Mesenchymal stem cell (in vitro differentiated cells and primary cell): Measurements from ENCODE around the gene USP50.
"Not testable (repeated sequence)": the region's sequence is repeated elsewhere in the genome, so short reads cannot be mapped to it uniquely, and the experiment has no call there.

Experiments
- DNase-seq: peaks from one replicate; pipeline ENCODE4 v3.0.0-alpha.2; 2013
- H2AFZ ChIP-seq: one replicate; pipeline ENCODE4 v1.6.1; 2013; ENCODE audit warnings: low read depth, mild to moderate bottlenecking, control low read depth, inconsistent platforms, low read length, moderate library complexity
- H2AK5ac ChIP-seq: 2 replicates; pipeline ENCODE4 v1.6.1; 2013; ENCODE audit warnings: low read length, moderate library complexity, mild to moderate bottlenecking, inconsistent platforms; ENCODE audit not compliant: severe bottlenecking
- H2BK120ac ChIP-seq: one replicate; pipeline ENCODE4 v1.6.1; 2013; ENCODE audit warnings: low read depth, mild to moderate bottlenecking, inconsistent platforms, low read length, moderate library complexity
- H2BK12ac ChIP-seq, 2 experiments: one replicate each; pipeline ENCODE4 v1.6.1; 2013; ENCODE audit warnings: inconsistent platforms in 2 of 2, low read length in 2 of 2, mild to moderate bottlenecking in 2 of 2, moderate library complexity in 2 of 2, control low read depth in 1 of 2
- H2BK15ac ChIP-seq: one replicate; pipeline ENCODE4 v1.6.1; 2013; ENCODE audit warnings: mild to moderate bottlenecking, low read depth, inconsistent platforms; ENCODE audit not compliant: poor library complexity, severe bottlenecking
- H2BK5ac ChIP-seq: 2 replicates; pipeline ENCODE4 v1.6.1; 2013; ENCODE audit warnings: low read depth, mild to moderate bottlenecking, low read length, control low read depth, inconsistent platforms; ENCODE audit not compliant: poor library complexity, severe bottlenecking
- H3K14ac ChIP-seq, 2 experiments: one replicate each; pipeline ENCODE4 v1.6.1; 2013; ENCODE audit warnings: inconsistent platforms in 2 of 2, low read length in 2 of 2, control low read depth in 1 of 2, mild to moderate bottlenecking in 1 of 2, moderate library complexity in 1 of 2
- H3K18ac ChIP-seq, 2 experiments: one replicate each; pipeline ENCODE4 v1.6.1; 2013; ENCODE audit warnings: inconsistent platforms in 2 of 2, low read length in 2 of 2, control low read depth in 1 of 2, low read depth in 1 of 2, mild to moderate bottlenecking in 1 of 2
- H3K23ac ChIP-seq, 2 experiments: one replicate each; pipeline ENCODE4 v1.6.1; 2013; ENCODE audit warnings: inconsistent platforms in 2 of 2, low read length in 2 of 2, mild to moderate bottlenecking in 2 of 2, moderate library complexity in 2 of 2, control low read depth in 1 of 2
- H3K27ac ChIP-seq: 2 replicates; pipeline ENCODE4 v1.5.1; 2013; ENCODE audit warnings: mild to moderate bottlenecking, moderate library complexity, low read length, control low read depth, inconsistent platforms; ENCODE audit not compliant: poor library complexity, severe bottlenecking
- H3K27me3 ChIP-seq, 2 experiments: 2 replicates each; pipeline versions ENCODE4 v1.6.1 to v1.7.0; 2013; ENCODE audit warnings: low read length in 2 of 2, mild to moderate bottlenecking in 2 of 2, moderate library complexity in 2 of 2, control low read depth in 1 of 2, inconsistent platforms in 1 of 2; ENCODE audit not compliant: control insufficient read depth in 1 of 2, insufficient read depth in 1 of 2
- H3K36me3 ChIP-seq, 2 experiments: 2 replicates each; pipeline versions ENCODE4 v1.6.1 to v1.7.0; 2013; ENCODE audit warnings: low read length in 2 of 2, control low read depth in 1 of 2, inconsistent platforms in 1 of 2, low read depth in 1 of 2, mild to moderate bottlenecking in 1 of 2; ENCODE audit not compliant: insufficient read depth in 2 of 2, control insufficient read depth in 1 of 2
- H3K4ac ChIP-seq, 2 experiments: one replicate each; pipeline ENCODE4 v1.6.1; 2013; ENCODE audit warnings: inconsistent platforms in 2 of 2, low read length in 2 of 2, mild to moderate bottlenecking in 2 of 2, moderate library complexity in 2 of 2, control low read depth in 1 of 2, low read depth in 1 of 2
- H3K4me1 ChIP-seq: 2 replicates; pipeline ENCODE4 v1.6.1; 2013; ENCODE audit warnings: low read depth, low read length, control low read depth; ENCODE audit not compliant: control insufficient read depth, insufficient read depth
- H3K4me2 ChIP-seq: 2 replicates; pipeline ENCODE4 v1.6.1; 2013; ENCODE audit warnings: low read length, mild to moderate bottlenecking, inconsistent platforms; ENCODE audit not compliant: poor library complexity, severe bottlenecking
- H3K4me3 ChIP-seq, 2 experiments: 2 replicates each; pipeline versions ENCODE4 v1.5.1 to v1.7.0; 2013; ENCODE audit warnings: low read length in 2 of 2, mild to moderate bottlenecking in 2 of 2, control low read depth in 1 of 2, low read depth in 1 of 2; ENCODE audit not compliant: insufficient read depth in 1 of 2
- H3K79me1 ChIP-seq: replicated peaks from 2 replicates; pipeline ENCODE4 v1.6.1; 2013; ENCODE audit warnings: mild to moderate bottlenecking, control low read depth, low read length, inconsistent platforms; ENCODE audit not compliant: poor library complexity, severe bottlenecking
- H3K9ac ChIP-seq: 2 replicates; pipeline ENCODE4 v1.7.0; 2013; ENCODE audit warnings: mild to moderate bottlenecking, low read length, moderate library complexity
- H3K9me3 ChIP-seq: 2 replicates; pipeline ENCODE4 v1.7.0; 2013; ENCODE audit warnings: mild to moderate bottlenecking, low read length; ENCODE audit not compliant: control insufficient read depth
- H4K8ac ChIP-seq: one replicate; pipeline ENCODE4 v1.6.1; 2013; ENCODE audit warnings: inconsistent platforms, mild to moderate bottlenecking, low read length, moderate library complexity
- H4K91ac ChIP-seq: one replicate; pipeline ENCODE4 v1.6.1; 2013; ENCODE audit warnings: mild to moderate bottlenecking, low read length, inconsistent platforms
- WGBS: methylation state at CpG from one replicate; pipeline ENCODE4 v1.1.7; 2013; ENCODE audit warnings: mixed read lengths; 5-methylcytosine and 5-hydroxymethylcytosine counted together

Gene USP50

DNA sequence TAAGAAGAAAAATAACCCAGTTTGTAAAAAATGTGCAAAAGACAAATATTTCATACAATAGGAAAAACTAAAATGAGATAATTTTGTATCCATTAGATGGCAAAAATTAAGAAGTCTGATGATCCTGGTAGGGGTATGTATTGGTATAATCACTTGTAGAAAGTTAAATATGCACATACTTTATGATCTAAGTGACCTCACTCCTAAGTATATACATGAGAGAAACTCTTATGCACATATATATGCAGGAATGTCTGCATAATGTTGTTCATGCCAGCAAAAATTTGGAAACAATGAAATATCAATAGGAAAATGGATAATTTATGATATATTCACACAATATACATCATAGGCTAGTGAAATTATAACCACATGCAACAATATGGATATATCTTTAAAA, 33.5 kb downstream of the USP50 start:
- H3K9me3 ChIP-seq, result no peaks in the 10 kb centered on the region
- H4K91ac ChIP-seq, result no peak overlapping the region
- H3K9ac ChIP-seq, result no peak overlapping the region
- no peak overlapping the region for H2AFZ ChIP-seq
- no peaks in the 10 kb centered on the region for H3K79me1 ChIP-seq
- no peak overlapping the region for H2BK15ac ChIP-seq
- H3K4me1 ChIP-seq, result no peaks in the 10 kb centered on the region
- no peak overlapping the region for H3K4me2 ChIP-seq
- no peaks in the 10 kb centered on the region for H3K36me3 ChIP-seq
- H3K4me3 ChIP-seq, result no peak overlapping the region
- H3K23ac ChIP-seq, result no peak overlapping the region
- no peak overlapping the region for H2AK5ac ChIP-seq
- no peak overlapping the region for H3K27ac ChIP-seq
- H3K4ac ChIP-seq, result no peak overlapping the region
- H2BK120ac ChIP-seq, result no peak overlapping the region
- H2BK5ac ChIP-seq, result no peak overlapping the region
- H3K27me3 ChIP-seq, result no peaks in the 10 kb centered on the region
- H3K14ac ChIP-seq, result no peak overlapping the region
- no peak overlapping the region for H2BK12ac ChIP-seq
- H3K18ac ChIP-seq, result no peak overlapping the region
- no peak for DNase-seq
- H4K8ac ChIP-seq, result no peak overlapping the region

DNA sequence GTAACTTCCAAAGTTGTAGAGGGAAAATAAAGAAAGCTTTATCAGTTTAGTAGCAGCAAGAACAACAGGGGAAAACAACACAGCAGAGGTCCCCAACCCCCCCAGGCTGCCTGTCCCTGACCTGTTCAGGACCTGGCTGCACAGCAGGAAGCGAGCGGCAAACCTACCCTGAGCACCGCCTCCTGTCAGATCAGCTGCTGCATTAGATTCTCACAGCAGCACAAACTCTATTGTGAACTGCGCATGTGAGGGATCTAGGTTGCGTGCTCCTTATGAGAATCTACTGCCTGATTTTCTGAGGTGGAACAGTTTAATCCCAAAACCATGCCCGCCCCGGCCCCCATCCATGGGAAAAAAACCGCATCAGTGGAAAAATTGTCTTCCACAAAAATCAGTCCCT, 40.3 kb downstream of the USP50 start:
- DNase-seq, result no peak
- peaks cover 3% of the 10 kb centered on the region for H3K4me1 ChIP-seq
- H2BK5ac ChIP-seq, result no peak overlapping the region
- H2BK120ac ChIP-seq, result no peak overlapping the region
- H3K27ac ChIP-seq, result no peak overlapping the region
- no peak overlapping the region for H2BK15ac ChIP-seq
- H3K9me3 ChIP-seq, result no peaks in the 10 kb centered on the region
- H2AFZ ChIP-seq, result peak overlapping the region; percentile 10
- H3K9ac ChIP-seq, result no peak overlapping the region
- H2BK12ac ChIP-seq, result no peak overlapping the region
- H3K4me2 ChIP-seq, result no peak overlapping the region
- no peaks in the 10 kb centered on the region for H3K27me3 ChIP-seq
- H3K14ac ChIP-seq, result no peak overlapping the region
- peaks cover 12 to 29% of the 10 kb centered on the region in 2 experiments for H3K36me3 ChIP-seq
- H2AK5ac ChIP-seq, result no peak overlapping the region
- H3K23ac ChIP-seq, result no peak overlapping the region
- H3K79me1 ChIP-seq, result no peaks in the 10 kb centered on the region
- H4K91ac ChIP-seq, result no peak overlapping the region
- no peak overlapping the region for H3K18ac ChIP-seq
- H3K4me3 ChIP-seq, result no peak overlapping the region
- H3K4ac ChIP-seq, result no peak overlapping the region
- H4K8ac ChIP-seq, result no peak overlapping the region
- 93% methylated on average over 8 of the region's 8 CpGs for WGBS

DNA sequence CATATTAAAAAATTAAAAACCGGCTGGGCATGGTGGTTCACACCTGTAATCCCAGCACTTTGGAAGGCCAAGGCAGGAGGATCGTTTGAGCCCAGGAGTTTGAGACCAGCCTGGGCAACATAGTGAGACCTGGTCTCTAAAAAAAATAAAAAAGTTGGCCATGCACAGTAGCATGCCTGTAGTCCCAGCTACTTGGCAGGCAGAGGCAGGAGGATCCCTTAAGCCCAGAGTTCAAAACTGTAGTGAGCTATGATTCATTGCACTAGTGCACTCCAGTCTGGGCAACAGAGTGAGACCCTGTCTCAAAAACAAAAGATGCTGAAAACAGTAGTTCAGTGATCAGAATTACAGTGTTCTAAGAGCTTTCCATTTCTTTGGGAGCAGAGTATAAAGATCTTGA, 40.8 kb downstream of the USP50 start:
- H2AFZ ChIP-seq, H3K18ac ChIP-seq, H3K9ac ChIP-seq, H2AK5ac ChIP-seq, H3K4ac ChIP-seq, DNase-seq, H4K8ac ChIP-seq, H2BK12ac ChIP-seq, H3K27me3 ChIP-seq, H3K27ac ChIP-seq, H3K14ac ChIP-seq, H3K9me3 ChIP-seq, H3K4me3 ChIP-seq, H3K23ac ChIP-seq, H3K79me1 ChIP-seq, H4K91ac ChIP-seq, H3K4me2 ChIP-seq, H2BK5ac ChIP-seq, H2BK120ac ChIP-seq, H3K4me1 ChIP-seq, H2BK15ac ChIP-seq: not testable (repeated sequence)
- H3K36me3 ChIP-seq, result peaks cover 14 to 34% of the 10 kb centered on the region in 2 experiments
- 70% methylated on average over 2 of the region's 2 CpGs for WGBS

DNA sequence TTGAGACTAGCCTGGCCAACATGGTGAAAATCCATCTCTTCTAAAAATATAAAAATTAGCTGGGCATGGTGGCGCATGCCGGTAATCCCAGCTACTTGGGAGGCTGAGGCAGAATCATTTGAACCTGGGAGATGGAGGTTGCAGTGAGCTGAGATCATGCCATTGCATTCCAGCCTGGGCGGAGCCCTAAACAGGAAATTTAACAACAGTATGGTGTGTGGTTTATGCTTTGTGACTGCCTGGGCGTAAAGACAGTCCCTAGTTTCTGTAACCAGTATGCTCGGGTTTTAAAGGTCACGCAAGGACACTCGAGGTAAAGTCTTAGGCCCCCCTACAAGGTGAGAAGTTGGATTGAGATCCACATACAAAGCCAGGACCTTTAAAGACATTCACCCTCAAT, 43.3 kb downstream of the USP50 start:
- WGBS, result 93% methylated on average over 7 of the region's 7 CpGs
- no peak overlapping the region for H3K4me3 ChIP-seq
- no peaks in the 10 kb centered on the region for H3K27me3 ChIP-seq
- H2AK5ac ChIP-seq, result no peak overlapping the region
- H2BK120ac ChIP-seq, result no peak overlapping the region
- H4K8ac ChIP-seq, result no peak overlapping the region
- H3K18ac ChIP-seq, result no peak overlapping the region
- DNase-seq, result no peak
- no peak overlapping the region for H2BK5ac ChIP-seq
- H3K4me2 ChIP-seq, result no peak overlapping the region
- H3K9me3 ChIP-seq, result no peaks in the 10 kb centered on the region
- no peak overlapping the region for H2BK15ac ChIP-seq
- no peaks in the 10 kb centered on the region for H3K79me1 ChIP-seq
- H3K4ac ChIP-seq, result no peak overlapping the region
- H3K9ac ChIP-seq, result no peak overlapping the region
- H2AFZ ChIP-seq, result no peak overlapping the region
- H3K4me1 ChIP-seq, result peaks cover 3% of the 10 kb centered on the region
- no peak overlapping the region for H3K27ac ChIP-seq
- no peak overlapping the region for H3K14ac ChIP-seq
- no peak overlapping the region for H4K91ac ChIP-seq
- peaks cover 14 to 59% of the 10 kb centered on the region in 2 experiments for H3K36me3 ChIP-seq
- no peak overlapping the region for H3K23ac ChIP-seq
- no peak overlapping the region for H2BK12ac ChIP-seq
